ENCODE measurements around the gene MYL4. TPM values are rescaled to one million over a fixed set of nuclear protein-coding genes. Genes with fewer than 3 reads are reported as not detected.

The MYL4 gene
- total RNA-seq, 4 donors from 2014 or later: 4.8 TPM; not detected in 3

DNA sequence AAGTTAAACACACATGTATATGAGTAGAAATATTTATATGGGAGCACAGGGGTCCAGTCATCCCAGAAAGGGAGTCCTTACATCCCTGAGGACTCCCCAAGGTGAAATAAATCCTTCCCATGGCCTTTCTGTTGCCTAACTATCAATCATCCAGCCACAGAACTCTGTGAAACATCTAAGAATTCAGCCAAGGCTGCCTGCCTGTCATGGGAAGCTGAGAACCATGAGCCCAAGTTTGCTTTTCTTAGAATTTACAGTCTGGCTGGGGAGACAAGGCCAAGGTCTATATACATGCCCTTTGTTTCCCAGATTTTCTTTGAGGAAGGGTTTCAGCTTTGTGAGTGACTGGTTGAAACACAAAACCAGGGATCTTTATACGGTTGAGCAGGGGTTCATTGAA is 15.8 kb downstream of the MYL4 start:
- TF ChIP-seq EP300 (IDR thresholded peaks at IDR 0.05): no peak
- TF ChIP-seq, protein P1, sequence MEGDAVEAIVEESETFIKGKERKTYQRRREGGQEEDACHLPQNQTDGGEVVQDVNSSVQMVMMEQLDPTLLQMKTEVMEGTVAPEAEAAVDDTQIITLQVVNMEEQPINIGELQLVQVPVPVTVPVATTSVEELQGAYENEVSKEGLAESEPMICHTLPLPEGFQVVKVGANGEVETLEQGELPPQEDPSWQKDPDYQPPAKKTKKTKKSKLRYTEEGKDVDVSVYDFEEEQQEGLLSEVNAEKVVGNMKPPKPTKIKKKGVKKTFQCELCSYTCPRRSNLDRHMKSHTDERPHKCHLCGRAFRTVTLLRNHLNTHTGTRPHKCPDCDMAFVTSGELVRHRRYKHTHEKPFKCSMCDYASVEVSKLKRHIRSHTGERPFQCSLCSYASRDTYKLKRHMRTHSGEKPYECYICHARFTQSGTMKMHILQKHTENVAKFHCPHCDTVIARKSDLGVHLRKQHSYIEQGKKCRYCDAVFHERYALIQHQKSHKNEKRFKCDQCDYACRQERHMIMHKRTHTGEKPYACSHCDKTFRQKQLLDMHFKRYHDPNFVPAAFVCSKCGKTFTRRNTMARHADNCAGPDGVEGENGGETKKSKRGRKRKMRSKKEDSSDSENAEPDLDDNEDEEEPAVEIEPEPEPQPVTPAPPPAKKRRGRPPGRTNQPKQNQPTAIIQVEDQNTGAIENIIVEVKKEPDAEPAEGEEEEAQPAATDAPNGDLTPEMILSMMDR (IDR thresholded peaks at IDR 0.05): no peak
- TF ChIP-seq POLR2AphosphoS5 (IDR thresholded peaks at IDR 0.05): no peak
- TF ChIP-seq POLR2A (IDR thresholded peaks at IDR 0.05): no peak
- WGBS, 2 donors (ENCODE audit: low coverage in 1 of 2): 43% methylated on average over 1 of the region's 1 CpG; no CpG with 5 or more reads in 1 of the 2 donors
- H3K4me3 ChIP-seq: no peak overlapping the region
- no peaks in the 10 kb centered on the region for H3K9me3 ChIP-seq
- H3K4me1 ChIP-seq: peaks cover 0 to 50% (median 20%) of the 10 kb centered on the region in 3 donors
- H3K36me3 ChIP-seq: no peaks in the 10 kb centered on the region
- ATAC-seq: no peak
- no peaks in the 10 kb centered on the region for H3K27me3 ChIP-seq
- peak overlapping the region; percentile 72 to 82 (median 76) for H3K27ac ChIP-seq

GRCh38 chr17:47225436-47225858 is 16.3 kb downstream of the MYL4 start:
- WGBS, 2 donors (ENCODE audit: low coverage in 1 of 2): 6 to 11% methylated on average over 3 of the region's 3 CpGs
- no peaks in the 10 kb centered on the region for H3K36me3 ChIP-seq
- H3K4me1 ChIP-seq: peaks cover 0 to 55% (median 24%) of the 10 kb centered on the region in 3 donors
- TF ChIP-seq POLR2A (IDR thresholded peaks at IDR 0.05) (no peak), EP300 (IDR thresholded peaks at IDR 0.05) (no peak), POLR2AphosphoS5 (IDR thresholded peaks at IDR 0.05) (peak; percentile 74)
- TF ChIP-seq, protein P1 (IDR thresholded peaks at IDR 0.05): no peak
- no peaks in the 10 kb centered on the region for H3K27me3 ChIP-seq
- no peak overlapping the region for H3K4me3 ChIP-seq
- peak; percentile 79 for ATAC-seq
- no peaks in the 10 kb centered on the region for H3K9me3 ChIP-seq
- H3K27ac ChIP-seq: peak overlapping the region; percentile 72 to 82 (median 76)

GRCh38 chr17:47225911-47226688 is 17.0 kb downstream of the MYL4 start:
- ATAC-seq: no peak
- peaks cover 0 to 60% (median 25%) of the 10 kb centered on the region in 3 donors for H3K4me1 ChIP-seq
- WGBS, 2 donors (ENCODE audit: low coverage in 1 of 2): 100% methylated on average over 1 of the region's 2 CpGs

GRCh38 chr17:47227862-47228261 is 18.7 kb downstream of the MYL4 start:
- TF ChIP-seq POLR2A (IDR thresholded peaks at IDR 0.05): no peak
- WGBS, 2 donors (ENCODE audit: low coverage in 1 of 2): 72 to 85% methylated on average over 2 of the region's 2 CpGs

More at GRCh38 chr17:47225911-47226688, 17.0 kb downstream of the MYL4 start:
- TF ChIP-seq EP300 (IDR thresholded peaks at IDR 0.05): no peak
- TF ChIP-seq POLR2A (IDR thresholded peaks at IDR 0.05): no peak
- TF ChIP-seq, protein P1 (IDR thresholded peaks at IDR 0.05): no peak
- TF ChIP-seq POLR2AphosphoS5 (IDR thresholded peaks at IDR 0.05): no peak
- no peaks in the 10 kb centered on the region for H3K9me3 ChIP-seq
- H3K27me3 ChIP-seq: no peaks in the 10 kb centered on the region
- H3K27ac ChIP-seq: peak overlapping the region; percentile 72 to 82 (median 76)
- no peaks in the 10 kb centered on the region for H3K36me3 ChIP-seq
- H3K4me3 ChIP-seq: no peak overlapping the region

DNA sequence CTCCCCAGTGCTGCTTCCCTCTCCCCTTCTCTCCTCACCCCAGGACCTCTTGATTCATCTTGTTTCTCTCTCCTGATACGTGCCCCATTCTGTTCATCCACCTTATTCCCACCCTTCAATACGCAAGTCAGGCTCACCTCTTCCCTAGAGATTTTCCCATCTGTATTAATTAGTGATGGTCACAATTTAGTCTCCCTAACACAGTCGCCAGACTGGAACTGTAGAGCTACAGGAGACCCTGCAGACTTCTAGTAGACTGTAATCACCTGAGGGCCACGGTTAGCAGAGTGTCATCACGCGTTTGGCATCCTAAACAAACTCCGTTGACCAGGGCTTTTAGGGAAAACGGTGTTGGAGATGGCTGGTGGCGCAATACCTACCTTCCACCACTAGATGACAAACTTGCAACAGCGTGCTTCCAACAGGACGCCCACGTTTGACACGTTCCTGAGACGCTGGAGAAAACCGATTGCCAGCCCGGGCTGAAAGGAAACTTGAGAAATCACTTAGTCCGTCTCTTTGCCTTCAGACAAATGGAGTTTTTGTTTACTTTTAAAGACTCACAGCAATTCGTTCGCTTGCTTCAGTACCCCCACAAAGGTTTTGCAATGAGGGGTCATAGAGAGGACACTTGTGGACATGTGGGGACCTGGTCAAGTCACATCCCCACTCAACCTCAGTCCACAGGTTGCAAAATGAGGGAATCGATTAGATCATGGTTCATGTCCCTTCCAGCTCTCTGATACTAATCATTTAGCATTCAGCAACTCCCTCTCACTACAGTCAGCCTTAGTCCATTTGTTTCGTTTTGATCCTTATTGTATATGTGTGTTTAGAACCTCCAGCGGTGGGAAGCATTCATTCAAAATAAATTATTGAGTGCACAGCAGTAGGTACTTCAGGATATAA is 20.6 kb downstream of the MYL4 start:
- peak overlapping the region in 1 of 2 donors; percentile 26 for H3K4me3 ChIP-seq
- no peaks in the 10 kb centered on the region for H3K27me3 ChIP-seq
- no peaks in the 10 kb centered on the region for H3K36me3 ChIP-seq
- no peaks in the 10 kb centered on the region for H3K9me3 ChIP-seq
- TF ChIP-seq POLR2AphosphoS5 (IDR thresholded peaks at IDR 0.05) (peak; percentile 82), POLR2A (IDR thresholded peaks at IDR 0.05) (no peak)
- TF ChIP-seq, protein P1 (IDR thresholded peaks at IDR 0.05): peak; percentile 98 to 99 (median 99)
- H3K4me1 ChIP-seq: peaks cover 0 to 44% (median 21%) of the 10 kb centered on the region in 3 donors
- ATAC-seq: peak; percentile 85
- WGBS, 2 donors (ENCODE audit: low coverage in 1 of 2): 8 to 11% methylated on average over 12 to 21 of the region's 22 CpGs
- H3K27ac ChIP-seq: peak overlapping the region; percentile 30 to 74 (median 64)

More at GRCh38 chr17:47227862-47228261, 18.7 kb downstream of the MYL4 start:
- no peak for ATAC-seq
- Histone ChIP-seq H3K4me3 (no peak overlapping the region), H3K27me3 (no peaks in the 10 kb centered on the region), H3K4me1 (peaks cover 0 to 60% (median 25%) of the 10 kb centered on the region in 3 donors), H3K9me3 (no peaks in the 10 kb centered on the region), H3K27ac (peak overlapping the region in 1 of 4 donors; percentile 50), H3K36me3 (no peaks in the 10 kb centered on the region)

All from gastroesophageal sphincter (tissue), 4 donors.